MM.1S (cell line): ENCODE results near the gene GPX7.

Source experiments
- DNase-seq: peaks from one replicate; pipeline ENCODE4 v3.0.0-alpha.2; 2015
- H2AFZ ChIP-seq: fragments of 300-600 bp; sonication (generic); 2 replicates; pipeline ENCODE4 v1.6.0; 2016; ENCODE audit warnings: antibody characterized with exemption, low read length
- H3F3A ChIP-seq: fragments of 300-600 bp; sonication (generic); 2 replicates; pipeline ENCODE4 v1.6.1; 2016; ENCODE audit warnings: mild to moderate bottlenecking, antibody characterized with exemption, low read length, moderate library complexity, mixed read lengths; ENCODE audit not compliant: insufficient read depth
- H3K27ac ChIP-seq: fragments of 300-600 bp; sonication (generic); 2 replicates; pipeline ENCODE4 v1.5.1; 2016; ENCODE audit warnings: mild to moderate bottlenecking, low read length
- H3K27me3 ChIP-seq: fragments of 300-600 bp; sonication (generic); replicated peaks from 2 replicates; pipeline ENCODE4 v1.6.0; 2016; ENCODE audit warnings: low read length; ENCODE audit not compliant: insufficient read depth
- H3K36me3 ChIP-seq: fragments of 300-600 bp; sonication (generic); replicated peaks from 2 replicates; pipeline ENCODE4 v1.6.1; 2016; ENCODE audit warnings: mild to moderate bottlenecking, low read length, mixed read lengths; ENCODE audit not compliant: insufficient read depth
- H3K4me1 ChIP-seq: fragments of 300-600 bp; sonication (generic); 2 replicates; pipeline ENCODE4 v1.6.1; 2016; ENCODE audit warnings: low read length, mixed read lengths
- H3K4me2 ChIP-seq: fragments of 300-600 bp; sonication (generic); 2 replicates; pipeline ENCODE4 v1.6.0; 2016; ENCODE audit warnings: low read depth, low read length
- H3K4me3 ChIP-seq: fragments of 300-600 bp; sonication (generic); 2 replicates; pipeline ENCODE4 v1.5.1; 2016; ENCODE audit warnings: low read length, mixed read lengths
- H3K79me2 ChIP-seq: fragments of 300-600 bp; sonication (generic); 2 replicates; pipeline ENCODE4 v1.6.1; 2016; ENCODE audit warnings: mixed run types, low read length, mixed read lengths
- H3K9ac ChIP-seq: fragments of 300-600 bp; sonication (generic); 2 replicates; pipeline ENCODE4 v1.6.1; 2016; ENCODE audit warnings: low read length, mixed read lengths
- H3K9me2 ChIP-seq: fragments of 300-600 bp; sonication (generic); replicated peaks from 2 replicates; pipeline ENCODE4 v1.6.1; 2016; ENCODE audit warnings: mild to moderate bottlenecking, low read length, mixed read lengths; ENCODE audit not compliant: insufficient read depth
- H3K9me3 ChIP-seq: fragments of 300-600 bp; sonication (generic); replicated peaks from 2 replicates; pipeline ENCODE4 v1.6.1; 2016; ENCODE audit warnings: mild to moderate bottlenecking, low read length, mixed read lengths; ENCODE audit not compliant: insufficient read depth
- H4K20me1 ChIP-seq: fragments of 300-600 bp; sonication (generic); 2 replicates; pipeline ENCODE4 v1.6.1; 2016; ENCODE audit warnings: mild to moderate bottlenecking, low read length, moderate library complexity, mixed read lengths; ENCODE audit not compliant: insufficient read depth
- EZH2 ChIP-seq: fragments of 300-600 bp; sonication (generic); optimal IDR thresholded peaks from 2 replicates; pipeline ENCODE3; 2017; ENCODE audit warnings: low read depth, mild to moderate bottlenecking, antibody characterized with exemption, low read length, mixed read lengths
- EZH2phosphoT487 ChIP-seq: fragments of 300-600 bp; sonication (generic); IDR thresholded peaks from 2 replicates; pipeline ENCODE4 v1.6.1; 2018; ENCODE audit warnings: antibody characterized with exemption, low read length
- TF ChIP-seq, protein P1 (sequence below): fragments of 300-600 bp; sonication (generic); IDR thresholded peaks from 2 replicates; pipeline ENCODE4 v1.5.1; 2016; ENCODE audit warnings: antibody characterized with exemption, low read length, mixed read lengths

GPX7 gene

DNA sequence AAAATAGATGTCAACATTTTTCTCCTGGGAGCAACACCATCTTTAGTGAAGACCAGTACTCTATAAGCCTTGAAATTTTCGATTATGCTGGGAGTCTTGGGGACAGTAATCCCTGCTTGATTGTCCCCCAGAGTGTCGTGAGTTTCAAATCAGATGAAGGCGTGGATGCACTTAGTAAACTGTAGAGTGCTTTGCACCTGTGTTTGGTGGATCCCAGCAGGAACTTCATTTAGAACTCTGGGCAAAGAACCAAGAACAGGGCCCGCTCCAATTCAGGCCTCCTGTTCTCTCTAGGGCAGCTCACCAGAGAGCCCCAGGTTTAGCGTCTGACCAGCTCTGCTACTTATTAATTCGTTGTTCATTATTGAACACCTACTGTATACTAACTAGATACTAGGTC, 1.5 kb downstream of the GPX7 start:
- no peak overlapping the region for H3K4me2 ChIP-seq
- no peak overlapping the region for H3K27ac ChIP-seq
- H3K9me3 ChIP-seq: no peaks in the 10 kb centered on the region
- H3K4me1 ChIP-seq: peaks cover 9% of the 10 kb centered on the region
- H4K20me1 ChIP-seq: no peaks in the 10 kb centered on the region
- TF ChIP-seq EZH2phosphoT487 (no peak), EZH2 (no peak)
- TF ChIP-seq, protein P1, sequence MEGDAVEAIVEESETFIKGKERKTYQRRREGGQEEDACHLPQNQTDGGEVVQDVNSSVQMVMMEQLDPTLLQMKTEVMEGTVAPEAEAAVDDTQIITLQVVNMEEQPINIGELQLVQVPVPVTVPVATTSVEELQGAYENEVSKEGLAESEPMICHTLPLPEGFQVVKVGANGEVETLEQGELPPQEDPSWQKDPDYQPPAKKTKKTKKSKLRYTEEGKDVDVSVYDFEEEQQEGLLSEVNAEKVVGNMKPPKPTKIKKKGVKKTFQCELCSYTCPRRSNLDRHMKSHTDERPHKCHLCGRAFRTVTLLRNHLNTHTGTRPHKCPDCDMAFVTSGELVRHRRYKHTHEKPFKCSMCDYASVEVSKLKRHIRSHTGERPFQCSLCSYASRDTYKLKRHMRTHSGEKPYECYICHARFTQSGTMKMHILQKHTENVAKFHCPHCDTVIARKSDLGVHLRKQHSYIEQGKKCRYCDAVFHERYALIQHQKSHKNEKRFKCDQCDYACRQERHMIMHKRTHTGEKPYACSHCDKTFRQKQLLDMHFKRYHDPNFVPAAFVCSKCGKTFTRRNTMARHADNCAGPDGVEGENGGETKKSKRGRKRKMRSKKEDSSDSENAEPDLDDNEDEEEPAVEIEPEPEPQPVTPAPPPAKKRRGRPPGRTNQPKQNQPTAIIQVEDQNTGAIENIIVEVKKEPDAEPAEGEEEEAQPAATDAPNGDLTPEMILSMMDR: no peak
- H3K36me3 ChIP-seq: no peaks in the 10 kb centered on the region
- no peak for DNase-seq
- H3F3A ChIP-seq: no peaks in the 10 kb centered on the region
- no peaks in the 10 kb centered on the region for H3K9me2 ChIP-seq
- no peaks in the 10 kb centered on the region for H3K27me3 ChIP-seq
- H3K9ac ChIP-seq: no peak overlapping the region
- no peak overlapping the region for H2AFZ ChIP-seq
- H3K79me2 ChIP-seq: no peaks in the 10 kb centered on the region
- H3K4me3 ChIP-seq: no peak overlapping the region

DNA sequence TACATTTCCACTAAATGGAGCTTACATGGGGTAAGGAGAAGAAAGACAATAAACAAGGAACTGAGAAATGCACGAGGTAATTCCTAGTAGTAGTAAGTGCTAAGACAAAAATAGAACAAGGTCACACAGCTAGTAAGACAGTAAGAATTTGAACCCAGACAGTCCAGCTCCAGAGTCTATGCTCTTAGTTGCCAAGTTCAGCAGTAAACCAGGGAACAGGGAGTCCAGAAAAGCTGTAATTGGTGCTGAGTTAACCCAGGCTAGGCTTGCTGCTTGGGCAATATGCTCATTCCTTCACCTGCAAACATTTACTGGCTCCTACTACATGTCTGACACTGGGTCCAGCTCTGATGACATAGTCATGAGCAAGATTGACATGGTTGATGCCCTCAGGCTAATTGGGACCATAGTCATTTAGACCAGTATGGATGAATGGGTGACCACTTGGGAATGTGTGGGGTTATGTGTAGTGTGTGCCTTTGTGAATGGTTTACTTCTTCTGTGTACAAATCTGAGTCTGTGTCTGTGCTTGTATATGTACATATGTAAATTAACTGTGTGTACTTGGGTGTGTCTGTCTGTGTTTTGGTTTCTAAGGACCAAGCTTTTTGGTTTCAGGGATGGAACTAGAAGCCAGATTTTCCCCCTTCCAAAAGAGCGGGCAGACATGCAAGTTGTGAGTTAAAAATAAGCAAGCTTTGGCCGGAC, 2.0 kb downstream of the GPX7 start:
- no peak for TF ChIP-seq EZH2
- TF ChIP-seq, protein P1: no peak
- no peak for TF ChIP-seq EZH2phosphoT487
- DNase-seq: no peak

DNA sequence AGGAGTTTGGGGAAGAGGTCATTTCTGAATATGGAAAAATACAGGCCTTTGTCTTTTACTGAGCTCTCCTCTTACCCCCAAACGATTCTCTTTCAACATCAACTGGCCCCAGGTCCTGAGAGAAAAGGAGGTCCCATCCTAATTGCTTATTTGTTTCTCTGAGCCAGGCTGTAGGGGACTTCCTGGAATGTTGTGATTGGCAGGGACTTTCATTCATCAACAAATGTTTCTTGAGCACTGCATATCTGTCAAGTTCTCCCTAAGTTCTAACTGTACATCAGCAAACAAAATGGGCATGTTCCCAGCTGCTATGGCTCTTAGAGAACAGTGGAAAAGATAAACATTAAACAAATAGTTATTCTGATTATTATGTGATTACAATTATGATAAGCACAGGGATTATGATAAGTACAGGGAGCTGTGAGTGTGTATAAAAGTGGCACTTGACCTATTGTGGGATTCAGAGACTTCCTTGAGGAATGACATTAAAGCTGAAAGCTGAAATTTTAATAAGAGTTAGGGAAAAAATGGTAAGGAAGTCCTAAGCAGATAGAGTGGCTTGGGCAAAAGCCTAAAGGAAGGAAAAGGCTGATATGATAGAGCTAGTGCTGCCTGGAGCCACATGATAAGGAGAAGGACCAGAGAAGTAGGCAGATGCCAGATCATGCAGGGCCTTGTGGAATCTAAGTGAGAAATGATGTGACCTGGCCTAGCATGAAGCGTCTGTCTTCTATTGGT, 11.6 kb downstream of the GPX7 start:
- Histone ChIP-seq H3K36me3 (no peaks in the 10 kb centered on the region), H3K9ac (no peak overlapping the region), H3K79me2 (no peaks in the 10 kb centered on the region), H3K9me3 (no peaks in the 10 kb centered on the region), H3K27me3 (no peaks in the 10 kb centered on the region), H2AFZ (0 out of 2 replicates have a peak overlapping the region, but pooled peaks have one; percentile 14), H3K4me3 (no peak overlapping the region), H3K4me1 (no peaks in the 10 kb centered on the region), H3F3A (no peaks in the 10 kb centered on the region), H3K4me2 (no peak overlapping the region), H3K9me2 (no peaks in the 10 kb centered on the region), H4K20me1 (no peaks in the 10 kb centered on the region), H3K27ac (no peak overlapping the region)
- TF ChIP-seq EZH2 (no peak), EZH2phosphoT487 (no peak)
- TF ChIP-seq, protein P1: no peak
- DNase-seq: no peak

More for the DNA sequence above, 2.0 kb downstream of the GPX7 start:
- 0 out of 2 replicates have a peak overlapping the region, but pooled peaks have one; percentile 1 for H3K4me2 ChIP-seq
- H3K27ac ChIP-seq: no peak overlapping the region
- H3F3A ChIP-seq: no peaks in the 10 kb centered on the region
- peaks cover 9% of the 10 kb centered on the region for H3K4me1 ChIP-seq
- no peak overlapping the region for H3K9ac ChIP-seq
- no peaks in the 10 kb centered on the region for H3K9me3 ChIP-seq
- H3K4me3 ChIP-seq: no peak overlapping the region
- H3K27me3 ChIP-seq: no peaks in the 10 kb centered on the region
- no peaks in the 10 kb centered on the region for H3K36me3 ChIP-seq
- H4K20me1 ChIP-seq: no peaks in the 10 kb centered on the region
- no peak overlapping the region for H2AFZ ChIP-seq
- H3K9me2 ChIP-seq: no peaks in the 10 kb centered on the region
- H3K79me2 ChIP-seq: no peaks in the 10 kb centered on the region
